Right renal pelvis (tissue), 4 donors: ENCODE measurements around the gene PDE1C. TPM values are rescaled to one million over a fixed set of nuclear protein-coding genes. Genes with fewer than 3 reads are reported as not detected.

Experiments used
- DNase-seq, 4 donors: peaks; one replicate each; pipeline ENCODE4 v3.0.0-alpha.2; 2013; ENCODE audit warnings: low read depth in 4 of 4, low spot score in 3 of 4, missing footprints in 1 of 4
- polyA plus RNA-seq, 4 donors: library from polyadenylated mRNA; unstranded; fragments of 120-200 nt; gene quantifications; one replicate each; pipeline ENCODE4 v1.2.1, GENCODE V29; 2013; ENCODE audit not compliant: insufficient read length in 4 of 4

The PDE1C gene
- polyA plus RNA-seq, 4 donors: 3.2 to 4.6 (median 4.3) TPM

DNA sequence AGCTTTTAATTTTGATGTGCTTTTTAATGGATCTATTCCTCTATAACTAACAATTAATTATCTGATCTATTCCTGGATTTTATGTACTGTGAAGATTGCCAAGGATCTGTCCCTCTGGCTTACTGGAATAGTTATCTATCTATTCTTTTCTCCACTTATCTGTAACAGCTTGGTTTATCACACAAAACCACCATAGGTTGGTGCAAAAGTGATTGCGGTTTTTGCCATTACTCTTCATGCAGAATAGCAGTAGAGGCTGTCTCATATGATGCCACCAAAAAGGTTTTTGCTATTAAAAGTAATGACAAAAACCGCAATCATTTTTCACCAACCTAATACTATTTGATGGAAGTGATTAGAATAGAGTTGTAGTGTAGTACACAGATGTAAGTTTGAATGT, 115.7 kb downstream of the PDE1C start:
- DNase-seq: no peak

DNA sequence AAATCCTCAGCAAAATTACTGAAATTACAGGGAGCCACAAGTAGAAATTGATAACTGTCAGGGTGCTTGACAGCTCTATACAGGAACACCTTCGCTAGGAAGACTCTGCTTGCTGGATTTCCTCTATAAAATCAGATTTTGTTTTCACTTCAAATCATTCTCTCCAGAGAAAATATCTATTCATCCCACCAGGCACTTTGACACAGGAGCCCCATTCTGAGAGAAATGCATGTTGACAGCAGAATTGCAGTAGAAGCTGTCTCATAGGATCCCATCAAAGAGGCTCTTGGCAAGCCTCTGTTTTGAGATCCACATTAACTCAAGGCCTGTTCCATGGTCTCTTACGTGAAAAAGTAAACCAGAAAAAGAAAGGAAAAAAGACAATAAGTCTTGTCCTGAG, 116.8 kb downstream of the PDE1C start:
- DNase-seq: no peak

DNA sequence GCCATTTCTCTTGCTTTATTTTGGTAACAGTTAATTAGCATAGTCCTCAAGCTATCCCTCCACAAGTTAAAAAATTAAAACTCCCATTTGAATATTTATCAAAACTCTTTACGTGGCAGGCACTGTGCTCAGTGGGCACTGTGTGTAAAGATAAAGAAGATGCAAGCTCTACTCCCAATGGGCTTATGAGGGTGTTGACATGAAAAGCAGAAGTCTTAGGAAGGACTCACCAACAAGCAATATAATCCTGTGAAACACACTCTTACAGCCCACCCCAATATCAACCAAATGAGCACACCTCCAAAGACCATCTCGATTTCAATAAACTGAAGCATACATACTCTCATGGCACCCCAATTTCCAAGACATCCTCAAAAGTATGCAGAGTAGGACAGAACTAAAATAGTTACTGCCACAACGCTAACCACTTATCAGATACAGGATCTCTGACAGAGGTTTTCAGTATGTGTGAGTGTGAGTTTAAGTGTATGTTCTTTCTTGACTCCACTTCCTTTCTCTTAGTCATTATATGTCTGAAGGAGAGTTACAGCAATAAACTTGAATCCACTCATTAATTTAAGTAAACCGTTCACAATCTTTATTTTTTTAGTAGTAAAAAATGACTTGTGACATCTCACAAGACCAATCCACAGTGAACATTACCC, 120.0 kb downstream of the PDE1C start:
- no peak for DNase-seq

DNA sequence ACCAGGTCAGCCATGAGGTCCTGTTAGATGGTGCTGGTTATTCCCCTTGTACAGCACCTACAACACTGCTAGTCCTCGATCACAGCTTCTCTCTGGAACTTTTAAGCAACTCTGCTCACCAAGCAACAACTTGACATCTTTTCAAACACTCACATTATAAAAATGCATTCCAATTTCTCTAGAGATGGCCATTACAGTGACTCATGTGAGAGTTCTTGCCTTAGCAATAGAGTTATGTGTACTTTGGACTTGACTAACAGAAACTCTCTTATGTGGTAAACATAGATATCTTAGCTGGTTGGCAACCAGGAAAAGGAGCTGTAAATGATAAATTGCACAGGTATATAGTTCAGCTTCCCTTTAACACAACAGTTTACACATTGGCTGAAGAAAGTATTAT, 122.2 kb downstream of the PDE1C start:
- no peak for DNase-seq

DNA sequence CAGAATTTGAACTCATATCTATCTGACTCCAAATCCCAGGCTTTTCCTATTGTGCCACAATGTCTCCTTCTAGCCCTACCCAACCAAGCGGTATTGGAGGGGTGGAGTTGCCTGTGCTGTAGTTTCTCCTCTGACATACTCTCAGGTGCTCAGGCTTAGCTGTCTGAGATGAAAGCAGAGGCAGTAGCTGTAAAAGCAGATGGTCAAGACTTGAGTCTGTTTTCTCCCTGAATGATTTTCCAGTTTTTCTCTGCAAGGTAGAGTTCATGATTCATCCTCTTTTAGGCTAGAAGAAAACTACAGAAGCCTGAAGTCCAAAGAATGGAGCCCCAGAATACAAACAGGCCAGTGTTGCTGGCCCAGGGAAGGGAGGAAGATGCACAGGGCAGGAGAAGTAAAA, 130.0 kb downstream of the PDE1C start:
- no peak for DNase-seq

DNA sequence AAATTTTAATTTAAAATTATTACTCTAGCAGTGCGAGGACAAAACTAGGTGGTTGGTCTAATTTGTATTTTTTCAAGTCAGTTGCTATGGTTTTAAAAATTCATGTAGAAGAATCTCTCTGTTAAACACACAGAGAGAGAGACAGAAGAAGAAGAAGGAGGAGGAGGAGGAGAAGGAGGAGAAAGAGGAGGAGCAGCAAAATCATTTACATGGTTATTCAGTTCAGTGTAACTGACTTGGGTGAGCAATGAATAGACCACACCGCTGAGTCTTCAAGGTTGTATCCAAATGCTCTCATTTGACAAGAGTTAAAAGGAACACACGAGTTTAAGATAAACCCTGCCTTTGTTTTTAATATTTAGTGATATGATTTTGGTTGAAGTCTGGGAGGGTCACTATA, 131.1 kb downstream of the PDE1C start:
- DNase-seq: no peak

DNA sequence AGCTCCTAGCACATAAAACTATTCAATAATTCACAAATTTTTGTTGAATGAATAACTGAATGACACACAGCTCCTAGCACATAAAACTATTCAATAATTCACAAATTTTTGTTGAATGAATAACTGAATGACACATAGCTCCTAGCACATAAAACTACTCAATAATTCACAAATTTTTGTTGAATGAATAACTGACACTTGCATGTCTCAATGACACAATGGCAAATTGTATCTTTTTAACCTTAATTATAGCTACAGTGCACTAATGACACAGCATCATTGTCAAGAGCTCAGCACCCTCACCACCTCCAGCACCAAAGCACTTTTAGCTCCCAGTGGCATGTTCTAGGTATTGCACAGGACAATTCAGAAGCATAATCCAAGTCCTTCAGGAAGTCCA, 131.6 kb downstream of the PDE1C start:
- no peak for DNase-seq

DNA sequence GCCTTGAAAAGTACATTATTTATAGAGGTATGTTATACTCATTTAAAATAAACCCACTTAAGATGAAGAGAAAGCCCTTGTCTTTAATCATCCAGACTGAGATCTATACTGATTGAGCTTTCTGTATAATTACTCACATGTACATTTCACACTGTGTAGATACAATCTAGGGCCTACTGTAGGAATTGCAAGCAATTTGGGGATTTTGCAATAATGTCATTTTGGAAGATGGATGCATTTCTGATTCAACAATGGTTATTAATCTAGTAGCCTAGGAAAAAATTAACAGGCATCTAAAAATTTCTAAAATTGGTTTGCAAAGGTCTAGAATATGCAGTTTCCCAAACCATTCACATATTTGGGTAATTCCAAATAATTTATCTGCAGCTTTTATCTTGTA, 132.2 kb downstream of the PDE1C start:
- no peak for DNase-seq

DNA sequence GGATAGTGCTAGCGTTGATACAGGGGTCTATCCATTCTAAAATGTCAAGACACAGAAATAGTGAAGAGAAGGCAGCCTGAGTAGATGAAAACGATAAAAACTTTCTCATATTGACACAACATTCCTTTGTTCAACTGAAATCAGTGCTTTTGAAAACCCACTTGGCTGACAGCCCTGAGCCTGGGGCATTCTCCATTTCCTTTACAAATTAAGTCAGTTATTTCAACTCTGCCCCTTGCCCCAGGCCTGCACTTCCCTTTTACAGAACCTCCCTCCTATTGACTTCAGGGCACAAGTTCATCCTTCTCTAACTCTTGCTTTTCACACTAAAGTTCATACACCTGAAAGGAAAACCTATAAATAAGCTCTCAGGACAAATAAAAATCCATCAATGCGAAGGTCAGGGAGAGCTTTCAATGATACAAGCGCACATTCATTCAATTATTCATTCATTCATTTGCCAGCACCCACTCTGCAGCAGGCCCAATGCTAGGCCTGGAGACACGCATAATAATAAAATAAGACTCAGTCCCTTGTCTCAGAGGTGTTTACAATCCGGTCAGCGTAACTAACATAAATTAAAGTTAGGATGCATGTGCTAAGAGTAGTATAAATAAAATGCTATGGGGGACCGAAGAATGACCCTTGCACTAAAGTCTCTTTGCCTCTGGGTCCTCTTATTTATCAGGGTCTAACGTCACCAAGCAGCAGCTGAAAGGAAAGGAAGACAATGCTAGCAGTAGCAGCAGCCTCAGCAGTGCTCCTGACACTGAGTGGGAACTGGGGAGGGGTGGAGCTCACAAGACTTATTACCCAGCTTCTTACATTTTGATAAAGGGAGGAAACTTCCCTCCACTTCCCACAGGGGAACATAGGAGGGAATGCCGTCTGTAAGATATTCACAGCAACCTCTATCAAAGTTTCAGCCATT, 134.8 kb downstream of the PDE1C start:
- DNase-seq: no peak

DNA sequence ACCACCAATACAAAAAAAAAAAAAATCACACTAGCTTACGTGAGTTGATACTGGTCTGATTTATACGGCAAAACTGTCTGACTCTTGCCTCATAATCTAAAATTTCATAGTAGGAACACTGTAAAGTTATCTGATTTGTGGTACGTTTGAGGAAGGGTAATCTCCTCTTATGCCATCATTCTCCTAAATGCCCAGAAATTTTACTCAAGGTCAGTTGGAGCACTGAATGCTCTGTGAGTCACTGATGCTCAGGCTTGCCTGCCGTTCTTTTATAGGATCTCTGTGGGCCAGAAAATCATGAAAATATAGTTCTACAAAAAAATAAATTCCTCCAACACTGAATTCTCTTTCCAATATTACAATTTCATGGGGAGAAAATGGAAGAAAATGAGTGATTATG, 135.7 kb downstream of the PDE1C start:
- no peak for DNase-seq

DNA sequence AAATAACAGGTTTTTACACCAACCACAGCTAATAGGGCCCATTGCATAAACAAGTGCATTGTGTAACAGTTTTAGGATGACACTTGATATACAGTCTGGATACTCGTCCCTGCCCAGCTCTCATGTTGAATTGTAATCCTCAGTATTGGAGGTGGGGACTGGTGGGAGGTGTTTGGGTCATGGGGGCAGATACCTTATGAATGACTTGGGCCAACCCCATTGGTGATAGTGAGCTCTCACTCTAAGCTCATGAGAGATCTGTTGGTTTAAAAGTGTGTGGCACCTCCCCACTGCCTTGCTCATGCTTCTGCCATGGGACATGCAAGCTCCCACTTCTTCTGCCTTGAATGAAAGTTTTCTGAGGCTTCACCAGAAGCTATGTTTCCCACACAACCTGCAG, 136.7 kb downstream of the PDE1C start:
- DNase-seq: no peak

DNA sequence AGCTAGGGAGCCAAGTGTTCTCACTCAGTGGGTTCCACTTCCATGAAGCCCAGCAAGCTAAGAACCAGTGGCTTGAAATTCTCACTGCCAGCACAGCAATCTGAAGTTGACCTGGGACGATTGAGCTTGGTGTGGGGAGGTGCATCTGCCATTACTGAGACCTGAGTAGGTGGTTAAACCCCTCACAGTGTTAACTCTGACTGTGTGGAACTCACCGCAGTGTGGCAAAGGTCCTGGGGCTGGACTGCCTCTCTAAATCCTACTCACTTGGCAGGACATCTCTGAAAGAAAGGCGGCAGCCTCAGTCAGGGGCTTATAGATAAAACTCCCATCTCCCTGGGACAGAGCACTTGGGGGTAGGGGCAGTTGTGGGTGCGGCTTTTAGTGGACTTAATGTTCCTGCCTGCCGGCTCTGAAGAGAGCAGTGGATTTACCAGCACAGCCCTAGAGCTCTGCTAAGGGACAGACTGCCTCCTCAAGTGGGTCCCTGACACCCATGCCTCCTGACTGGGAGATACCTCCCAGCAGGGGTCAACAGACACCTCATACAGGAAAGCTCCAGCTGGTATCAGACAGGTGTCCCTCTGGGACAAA, 143.1 kb downstream of the PDE1C start:
- no peak for DNase-seq

DNA sequence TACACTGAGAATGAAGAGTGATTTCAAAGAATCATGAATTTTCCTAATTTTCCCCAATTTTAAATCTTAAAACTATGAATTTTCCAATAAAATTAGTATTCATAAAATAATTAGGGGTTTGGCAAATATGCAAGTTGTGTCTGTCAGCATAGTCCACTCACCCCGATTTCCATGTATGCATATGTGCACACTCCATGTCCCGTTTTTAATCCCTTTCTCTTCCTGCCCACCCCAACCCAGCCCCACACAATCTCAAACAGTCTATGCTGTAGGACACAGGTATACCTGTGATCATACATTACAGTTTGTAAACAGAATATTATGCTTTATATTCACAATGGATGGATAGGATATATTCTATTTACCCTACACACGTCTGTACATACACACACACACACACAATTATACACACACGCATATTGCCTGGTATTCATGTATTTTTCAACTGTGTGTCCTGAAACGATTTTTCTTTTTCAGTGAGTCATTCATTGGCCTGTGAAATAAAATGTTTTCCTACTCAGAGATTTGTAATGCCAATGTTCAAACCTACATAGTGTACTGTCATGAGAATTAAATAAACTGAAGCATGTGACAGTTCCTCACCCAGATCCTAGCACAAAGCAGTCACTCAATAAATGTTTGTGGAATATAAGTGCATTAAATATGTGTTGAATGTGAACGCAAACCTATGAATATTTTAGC, 144.3 kb downstream of the PDE1C start:
- DNase-seq: no peak

DNA sequence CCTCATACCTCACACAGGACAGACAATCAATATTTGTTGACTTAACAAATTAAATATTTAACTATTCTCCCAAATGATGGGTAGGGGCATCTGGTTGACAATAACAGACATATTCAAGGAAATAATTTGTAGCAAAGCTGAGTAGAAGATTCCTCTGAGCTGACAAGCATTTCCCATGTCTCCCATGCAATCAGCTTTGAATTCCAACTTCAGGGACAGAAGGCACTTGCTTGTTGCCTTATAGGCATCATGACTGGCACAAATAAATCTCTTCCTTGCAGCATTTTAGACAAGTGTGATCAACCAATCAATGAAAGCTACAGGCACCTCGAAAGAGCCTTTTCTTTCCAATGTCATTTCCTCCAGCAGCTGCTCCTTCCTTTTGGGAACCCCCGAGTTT, 146.0 kb downstream of the PDE1C start:
- DNase-seq: no peak

DNA sequence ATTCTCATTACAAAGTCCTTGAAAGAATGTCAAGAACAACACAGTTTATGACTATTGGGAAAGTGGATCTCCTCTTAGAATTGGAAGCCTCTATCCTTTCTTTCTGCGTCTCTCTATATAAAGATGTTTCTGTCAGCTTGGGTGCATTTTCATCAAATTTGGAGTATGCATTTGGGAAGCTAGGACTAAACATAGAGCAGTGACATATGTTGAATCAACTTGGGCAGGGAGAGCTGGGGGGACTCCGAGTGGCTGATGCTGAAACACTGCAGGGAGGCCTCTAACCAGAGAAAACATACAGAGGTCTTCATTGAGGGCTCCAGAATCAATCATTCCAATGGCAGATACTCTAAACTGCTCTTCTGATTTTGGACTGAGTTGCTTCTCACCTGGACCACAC, 147.4 kb downstream of the PDE1C start:
- DNase-seq: no peak

DNA sequence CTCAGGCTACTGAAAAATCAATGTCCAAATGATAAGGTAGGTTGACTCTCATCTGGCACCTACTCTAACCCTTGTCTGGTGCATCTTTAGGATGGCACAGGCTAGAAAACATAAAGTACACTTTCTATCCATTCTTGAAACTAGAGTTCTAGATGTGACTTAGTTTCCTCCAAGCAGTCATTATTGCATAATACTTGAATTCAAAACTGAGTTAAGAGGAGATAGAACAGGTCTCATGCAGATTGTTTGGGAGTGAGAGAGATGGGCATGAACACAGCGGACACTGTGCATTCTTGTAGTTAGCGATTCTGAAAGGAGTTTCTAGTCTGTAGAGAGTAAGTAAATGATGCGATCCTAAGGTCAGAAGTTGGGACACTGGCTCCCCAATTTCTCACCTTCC, 149.2 kb downstream of the PDE1C start:
- no peak for DNase-seq

DNA sequence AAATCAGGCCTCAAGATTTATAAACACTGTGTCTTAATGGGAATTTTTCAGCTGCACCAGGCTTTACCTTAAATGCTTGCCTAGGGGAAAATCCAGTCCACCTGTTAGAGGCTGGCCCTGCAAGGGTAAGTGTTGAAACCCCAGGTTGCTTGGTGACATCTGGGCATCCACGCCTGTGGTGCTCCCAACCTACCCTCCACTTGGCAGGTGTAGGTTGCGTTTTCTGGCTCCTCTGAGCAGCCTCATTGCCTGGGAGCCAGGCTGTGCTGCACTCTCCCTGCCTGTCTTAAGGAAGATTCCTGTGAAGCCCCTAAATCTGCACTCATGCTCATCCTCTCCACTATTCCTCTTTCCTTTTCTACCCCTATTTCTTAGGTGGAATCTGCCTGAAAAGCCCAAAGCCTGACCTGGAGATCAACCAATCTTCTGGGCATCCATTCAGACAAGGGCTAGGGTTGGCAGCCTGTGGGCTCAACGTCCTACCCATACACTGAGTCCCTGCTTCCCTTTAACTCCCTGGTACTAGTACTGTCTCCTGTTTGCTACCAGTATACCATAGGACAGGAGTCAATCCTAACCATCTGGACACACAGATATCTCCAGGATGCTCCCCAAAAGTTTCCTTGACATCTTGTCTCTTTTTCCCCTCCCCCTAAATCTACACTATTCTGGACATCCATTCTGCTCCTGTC, 150.4 kb downstream of the PDE1C start:
- DNase-seq: no peak

DNA sequence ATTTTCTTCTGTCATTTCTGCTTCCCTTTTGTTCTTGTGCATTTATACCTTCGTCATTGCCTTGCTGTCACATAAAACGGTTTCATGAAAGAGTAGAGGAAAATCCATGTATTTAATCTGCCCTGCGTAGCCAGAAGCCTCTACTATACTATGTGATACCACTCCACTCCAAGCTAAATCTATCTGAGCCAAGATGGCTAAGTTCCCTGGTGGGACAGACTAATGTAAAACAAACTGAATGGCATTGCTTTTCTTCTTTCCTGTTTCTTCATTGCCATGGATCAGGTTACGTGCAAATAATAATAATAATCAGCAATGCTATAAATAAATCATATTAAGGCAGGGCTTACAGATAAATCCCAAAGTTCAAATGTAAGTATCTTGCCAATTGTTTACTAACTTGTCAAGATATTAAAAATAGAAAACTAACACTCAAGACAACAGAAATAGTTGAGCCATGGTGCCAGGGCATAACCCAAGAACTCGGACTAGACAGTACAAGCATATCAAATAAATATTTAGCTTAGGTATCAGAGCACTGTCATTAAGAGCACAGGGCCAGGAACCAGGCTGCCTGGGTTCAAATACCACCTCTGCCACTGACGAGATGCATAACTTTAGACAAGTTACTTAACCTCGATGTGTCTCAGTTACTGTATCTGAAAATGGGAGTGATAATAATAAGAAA, 151.4 kb downstream of the PDE1C start:
- no peak for DNase-seq

DNA sequence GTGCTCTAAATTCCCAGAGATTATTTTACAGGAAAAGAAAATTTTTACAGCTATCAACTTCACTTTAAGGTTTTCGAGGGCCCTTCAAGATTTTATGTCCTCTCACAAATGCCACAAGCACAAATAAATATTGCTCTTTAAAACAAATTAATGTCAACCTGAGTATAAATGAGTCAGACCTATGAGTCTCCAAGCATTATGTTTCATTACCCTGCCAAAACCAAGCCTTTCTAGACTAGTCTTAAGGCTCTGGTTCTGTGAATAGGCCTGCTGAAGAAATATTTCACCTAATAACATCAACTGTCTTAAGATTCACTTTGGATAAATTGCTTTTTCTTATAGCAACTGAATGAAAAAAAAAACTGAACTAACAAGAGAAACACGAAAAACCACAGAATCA, 153.0 kb downstream of the PDE1C start:
- DNase-seq: no peak

DNA sequence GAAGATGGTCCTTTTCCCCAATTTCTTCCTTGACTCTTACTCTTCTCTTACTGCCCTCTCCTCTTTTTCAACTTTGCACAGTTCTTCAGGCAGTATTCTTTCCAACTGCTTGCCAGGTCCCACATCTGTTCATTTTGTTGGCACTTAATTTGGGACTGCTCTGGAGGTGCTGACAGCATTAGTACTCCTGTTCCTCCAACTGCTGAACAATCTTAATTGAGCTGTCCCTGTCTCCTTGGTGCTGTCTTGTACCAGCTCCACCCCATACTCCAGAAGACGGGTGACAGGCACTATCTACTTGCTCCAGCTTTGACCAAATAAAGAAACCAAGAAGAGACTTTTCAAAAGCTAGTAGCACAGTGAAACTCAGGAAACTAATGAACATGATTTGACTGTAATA, 160.0 kb downstream of the PDE1C start:
- no peak for DNase-seq
